GM18519 (cell line): ENCODE results near the gene IFNG.

Experiments
- ATAC-seq: cut with Tn5 transposase; IDR thresholded peaks from one replicate; pipeline ENCODE4 v1.9.1; 2021; ENCODE audit warnings: mild to moderate bottlenecking, moderate library complexity; ENCODE audit not compliant: unreplicated experiment, low FRiP score

Gene IFNG

GRCh38 chr12:68169213-68169889 lies 9.8 kb upstream of the IFNG start:
- no peak for ATAC-seq

DNA sequence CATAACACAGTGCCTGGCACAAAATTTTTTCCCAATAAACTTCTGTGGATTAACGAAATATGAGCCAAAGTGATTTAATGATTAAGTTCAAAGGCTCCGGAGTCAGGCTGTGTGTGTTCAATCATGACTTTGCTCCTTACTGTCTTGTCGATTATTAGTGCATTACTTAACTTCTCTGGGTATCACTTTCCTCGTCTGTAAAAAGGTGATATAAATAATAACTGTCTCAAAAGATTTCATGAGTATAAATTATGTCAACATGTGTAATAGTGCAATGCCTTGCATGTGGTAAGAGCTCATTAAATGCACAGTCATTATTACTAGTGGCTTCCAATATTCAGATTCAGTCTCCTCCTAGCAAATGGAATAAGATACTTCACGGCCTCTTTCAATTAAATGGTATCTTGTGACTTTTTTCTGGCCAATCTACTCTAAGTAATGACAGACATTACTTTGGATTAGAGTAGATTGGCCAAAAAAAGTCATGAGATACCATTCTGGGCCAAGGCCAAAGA lies 6.8 kb upstream of the IFNG start:
- ATAC-seq: no peak

DNA sequence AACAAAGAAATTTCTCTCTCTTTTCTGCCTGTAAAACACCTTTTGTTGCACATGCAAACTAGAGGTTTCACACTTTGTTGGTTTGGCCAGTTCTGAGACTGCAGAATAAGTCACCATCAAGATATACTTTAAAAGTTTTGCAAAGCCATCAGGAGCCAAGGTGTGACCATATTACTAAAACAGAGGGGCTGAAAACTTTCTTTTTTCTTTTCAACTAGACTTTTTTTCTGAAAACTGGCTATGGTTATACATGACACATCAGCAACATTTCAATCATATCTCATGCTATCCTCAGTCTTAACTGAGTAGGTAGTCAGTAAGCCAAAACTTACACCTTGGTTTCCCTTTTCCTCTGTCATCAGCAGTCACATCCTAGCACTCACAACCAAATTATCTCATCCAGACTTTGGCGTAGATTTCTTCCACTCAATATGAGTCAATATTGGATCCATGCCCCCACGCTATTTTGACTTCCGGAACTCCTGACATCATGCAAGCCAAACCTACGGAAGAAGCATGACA lies 4.1 kb upstream of the IFNG start:
- no peak for ATAC-seq

DNA sequence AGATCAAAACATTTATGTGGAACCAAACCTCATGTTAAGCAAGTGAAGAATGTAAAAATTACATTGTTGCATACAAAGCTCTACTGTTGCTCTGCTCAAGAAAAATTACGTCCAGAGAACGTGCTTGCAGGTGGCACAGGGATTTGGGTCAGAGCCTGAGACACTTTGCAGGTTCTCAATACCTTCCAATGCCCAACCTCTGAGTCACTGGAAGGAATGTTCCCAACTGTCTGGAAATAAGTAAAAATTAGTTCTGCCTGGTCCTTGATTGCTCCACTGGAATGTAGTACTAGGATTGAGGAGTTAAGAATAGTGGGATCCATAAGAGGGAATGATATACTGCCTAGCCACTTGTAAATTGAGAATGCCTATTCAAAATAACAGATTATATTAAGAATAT lies 2.8 kb upstream of the IFNG start:
- no peak for ATAC-seq

GRCh38 chr12:68158432-68158831 lies 1.1 kb downstream of the IFNG start:
- no peak for ATAC-seq

DNA sequence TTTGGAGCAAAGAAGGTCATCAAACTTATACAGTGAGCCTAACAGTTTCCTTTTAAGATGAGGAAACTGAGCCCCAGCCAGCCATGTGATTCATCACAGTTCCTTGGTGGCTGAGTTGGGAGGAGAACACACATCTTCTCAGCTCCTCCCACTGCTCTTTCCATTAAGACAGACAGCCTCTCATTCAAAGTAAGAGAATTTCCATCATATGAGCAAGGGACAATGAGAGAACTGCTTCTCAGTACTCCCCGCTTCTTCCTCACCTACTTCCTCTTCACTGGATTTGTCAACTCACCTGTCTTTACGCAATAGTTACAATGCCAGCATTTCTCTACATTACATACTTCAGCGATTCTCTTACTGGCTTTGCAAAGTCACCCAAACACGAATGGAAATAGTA lies 2.2 kb downstream of the IFNG start:
- ATAC-seq: no peak

DNA sequence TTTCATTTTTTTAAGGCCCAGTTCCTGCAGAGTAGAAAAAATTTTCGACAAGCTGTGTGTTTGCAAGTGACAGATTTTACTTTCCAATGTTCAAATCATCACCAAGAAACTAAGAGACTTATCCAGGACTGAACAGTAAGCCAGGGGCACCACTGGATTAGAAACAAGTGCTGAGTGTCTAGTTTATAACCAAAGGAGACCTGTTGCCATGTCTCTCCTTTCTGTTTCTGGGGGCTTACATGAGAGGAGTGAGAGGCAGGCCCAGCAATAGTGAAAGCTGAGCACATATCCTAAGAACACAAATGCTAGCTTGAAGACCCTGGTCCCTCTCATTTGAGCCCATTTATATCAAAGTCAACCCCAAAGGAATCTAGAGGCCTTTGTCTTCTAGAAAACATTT lies 2.9 kb downstream of the IFNG start:
- no peak for ATAC-seq

GRCh38 chr12:68154779-68155178 lies 4.8 kb downstream of the IFNG start:
- ATAC-seq: no peak

DNA sequence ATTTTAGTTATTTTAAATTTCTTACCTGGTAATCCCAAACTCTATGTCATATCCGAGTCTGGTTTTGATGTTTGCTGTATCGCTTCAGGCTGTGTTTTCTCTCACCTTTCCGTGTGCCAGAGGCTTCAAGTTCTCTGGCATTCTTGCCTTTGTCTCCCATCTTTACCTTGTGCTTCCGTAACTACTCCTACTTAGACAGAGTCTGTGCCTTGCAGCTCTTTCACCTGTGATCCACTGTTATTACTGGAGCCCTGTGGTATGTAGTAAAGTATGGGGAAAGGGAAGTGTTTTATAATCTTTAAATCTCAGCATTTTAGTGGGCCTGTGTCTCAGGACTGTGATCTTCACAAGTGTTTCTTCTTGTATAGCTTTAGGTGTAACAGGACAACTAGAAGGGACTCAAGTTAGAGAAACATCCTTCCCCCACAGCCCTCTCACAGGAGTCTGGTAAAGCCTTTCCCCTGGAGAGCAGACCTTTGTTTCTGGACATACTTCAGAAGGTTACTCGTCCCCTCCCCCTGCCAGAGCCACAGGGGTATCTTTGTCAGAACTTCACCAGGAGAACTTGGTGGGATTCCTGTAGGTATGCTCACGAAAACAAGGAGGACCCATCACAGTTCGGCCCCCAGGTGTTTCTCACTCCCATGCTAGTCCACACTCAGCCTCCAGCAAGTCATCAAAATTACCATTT lies 11.1 kb downstream of the IFNG start:
- ATAC-seq: no peak

DNA sequence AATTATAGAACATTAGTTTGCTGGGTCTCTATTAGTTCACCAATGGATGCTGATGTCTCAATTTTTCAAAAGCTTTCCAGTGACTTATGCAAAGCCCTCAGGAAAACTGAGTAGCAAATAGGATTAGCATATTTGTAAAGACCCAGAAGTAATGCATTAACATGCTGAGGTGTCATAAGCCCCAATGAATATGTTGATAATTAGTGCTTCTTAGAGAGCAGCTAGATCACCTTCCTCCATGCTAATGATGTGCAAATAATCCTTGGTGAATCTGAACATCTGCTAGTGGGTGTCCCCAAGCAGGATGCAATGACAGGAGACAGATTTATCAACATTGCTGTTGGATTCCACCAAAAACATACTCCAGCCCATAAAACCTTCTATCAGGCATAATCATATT lies 19.0 kb downstream of the IFNG start:
- ATAC-seq: no peak

DNA sequence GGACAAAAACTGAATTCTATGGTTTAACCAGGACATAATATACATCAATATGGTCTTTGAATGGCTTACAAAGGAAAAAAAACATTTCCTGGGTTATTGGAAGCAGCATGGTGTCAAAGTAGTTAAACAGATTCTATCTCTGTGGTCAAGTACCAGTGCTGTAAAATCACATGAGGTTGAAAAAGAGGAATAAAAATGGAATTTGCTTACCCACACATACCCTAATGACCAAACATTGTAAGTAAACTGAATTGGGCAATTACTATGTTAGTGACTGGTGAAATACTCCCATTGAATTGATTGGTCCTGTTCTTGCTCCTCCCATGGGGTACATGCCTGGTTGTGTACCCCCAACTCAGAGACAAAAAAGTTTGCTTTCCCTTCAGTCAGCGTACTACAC lies 19.6 kb downstream of the IFNG start:
- ATAC-seq: no peak

GRCh38 chr12:68139001-68139400 lies 20.5 kb downstream of the IFNG start:
- no peak for ATAC-seq

GRCh38 chr12:68138480-68138879 lies 21.1 kb downstream of the IFNG start:
- ATAC-seq: no peak

- no peak for ATAC-seq
Measured at GRCh38 chr12:68137335-68137830, 22.2 kb downstream of the IFNG start.

DNA sequence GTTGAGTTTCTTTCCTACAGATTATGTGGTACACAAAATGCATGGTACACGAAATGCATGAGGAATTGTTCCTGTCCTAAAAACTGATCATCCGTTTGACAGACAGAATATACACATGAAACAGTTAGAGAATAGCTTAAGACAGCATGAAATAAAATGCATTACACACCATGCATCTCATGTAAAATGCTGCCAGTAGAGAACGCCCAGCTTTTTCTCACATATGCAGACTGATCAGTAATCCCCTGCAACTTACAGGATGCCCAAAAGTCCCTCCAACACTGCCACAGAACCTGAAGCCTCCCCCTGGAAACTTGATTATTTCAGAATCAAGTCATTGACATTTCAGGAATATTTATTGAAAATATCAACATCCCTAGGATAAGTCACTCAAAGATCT lies 24.0 kb downstream of the IFNG start:
- no peak for ATAC-seq

- ATAC-seq: no peak
Measured at GRCh38 chr12:68131867-68132414, 27.6 kb downstream of the IFNG start.

GRCh38 chr12:68129979-68130378 lies 29.6 kb downstream of the IFNG start:
- no peak for ATAC-seq

- ATAC-seq: no peak
Measured at GRCh38 chr12:68122236-68122920, 37.2 kb downstream of the IFNG start.

DNA sequence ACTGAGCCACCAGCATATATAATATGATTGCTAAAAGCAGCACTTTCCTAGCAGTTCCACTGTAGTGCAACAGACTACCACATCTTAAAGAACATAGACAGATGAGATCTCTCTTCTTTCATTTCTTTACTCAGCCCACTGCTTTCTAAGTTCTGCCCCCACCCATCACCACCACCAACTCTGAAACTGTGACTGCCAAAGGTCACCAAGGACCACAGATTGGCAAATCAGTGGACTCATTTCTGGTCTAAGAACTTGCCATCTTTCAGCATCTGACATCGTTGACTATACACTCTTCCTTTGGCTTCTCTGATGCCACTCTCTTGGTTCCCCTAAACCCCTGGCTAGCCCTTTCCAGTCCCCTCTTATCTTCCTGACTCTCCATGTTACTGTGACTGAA lies 38.4 kb downstream of the IFNG start:
- ATAC-seq: no peak

DNA sequence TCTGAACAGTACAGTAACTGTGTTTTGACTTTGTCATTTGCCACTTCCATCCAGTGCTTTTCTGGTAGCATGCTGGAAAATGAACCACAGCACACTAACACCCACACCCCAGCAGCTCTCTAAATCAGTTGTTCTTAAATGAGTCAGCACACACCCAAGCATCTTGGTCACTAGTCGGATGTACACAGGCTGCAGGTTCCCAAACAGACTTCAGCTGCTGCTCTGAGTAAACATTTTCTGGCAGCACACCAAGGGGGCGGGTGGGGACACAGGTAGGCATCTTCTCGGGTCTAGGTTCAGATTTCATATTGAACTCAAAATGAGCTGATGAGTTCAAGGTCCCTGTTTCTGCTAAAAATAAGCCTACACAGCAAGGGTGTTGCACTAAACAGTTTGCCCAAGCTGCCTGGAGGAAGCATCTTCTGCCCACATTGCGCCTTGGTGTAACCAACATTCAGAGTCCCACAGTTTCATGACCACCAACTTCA lies 39.8 kb downstream of the IFNG start:
- ATAC-seq: peak; percentile 70

- ATAC-seq: peak; percentile 70
Measured at GRCh38 chr12:68119250-68119649, 40.3 kb downstream of the IFNG start.
